Measurements from ENCODE around the gene PHACTR2.
"Not testable (repeated sequence)": the region's sequence is repeated elsewhere in the genome, so short reads cannot be mapped to it uniquely, and the experiment has no call there.

PHACTR2 gene

GRCh38 chr6:143652841-143653331, 24.9 kb upstream of the PHACTR2 start:
- H3K9me3 ChIP-seq (ENCODE audit: low read length), result peaks cover 7% of the 10 kb centered on the region
- H3K9ac ChIP-seq (ENCODE audit: low read length), result no peak overlapping the region
- no peaks in the 10 kb centered on the region for H3K36me3 ChIP-seq (ENCODE audit: insufficient read depth, low read length)
- no peak overlapping the region for H3K27ac ChIP-seq (ENCODE audit: low read depth, low read length)
- H3K27me3 ChIP-seq (ENCODE audit: control insufficient read depth in 1 of 2, insufficient read depth in 2 of 2, low read length in 2 of 2), result no peaks in the 10 kb centered on the region
- H3K4me3 ChIP-seq (ENCODE audit: low read depth in 1 of 2, low read length in 2 of 2), result no peak overlapping the region
- H3K4me1 ChIP-seq (ENCODE audit: insufficient read depth, low read length), result no peaks in the 10 kb centered on the region

- no peaks in the 10 kb centered on the region for H3K36me3 ChIP-seq (ENCODE audit: insufficient read depth, low read length)
- no peaks in the 10 kb centered on the region for H3K4me1 ChIP-seq (ENCODE audit: insufficient read depth, low read length)
- no peak overlapping the region for H3K27ac ChIP-seq (ENCODE audit: low read depth, low read length)
- no peak overlapping the region for H3K9ac ChIP-seq (ENCODE audit: low read length)
- H3K27me3 ChIP-seq (ENCODE audit: control insufficient read depth in 1 of 2, insufficient read depth in 2 of 2, low read length in 2 of 2), result no peaks in the 10 kb centered on the region
- no peak overlapping the region for H3K4me3 ChIP-seq (ENCODE audit: low read depth in 1 of 2, low read length in 2 of 2)
- peaks cover 7% of the 10 kb centered on the region for H3K9me3 ChIP-seq (ENCODE audit: low read length)
Measured at GRCh38 chr6:143655541-143655940, 22.2 kb upstream of the PHACTR2 start.

GRCh38 chr6:143656026-143656425, 21.7 kb upstream of the PHACTR2 start:
- Histone ChIP-seq H3K27me3 (ENCODE audit: control insufficient read depth in 1 of 2, insufficient read depth in 2 of 2, low read length in 2 of 2) (no peaks in the 10 kb centered on the region), H3K36me3 (ENCODE audit: insufficient read depth, low read length) (no peaks in the 10 kb centered on the region), H3K9me3 (ENCODE audit: low read length) (peaks cover 7% of the 10 kb centered on the region), H3K27ac (ENCODE audit: low read depth, low read length) (no peak overlapping the region), H3K4me1 (ENCODE audit: insufficient read depth, low read length) (no peaks in the 10 kb centered on the region), H3K9ac (ENCODE audit: low read length) (no peak overlapping the region), H3K4me3 (ENCODE audit: low read depth in 1 of 2, low read length in 2 of 2) (no peak overlapping the region)

- H3K36me3 ChIP-seq (ENCODE audit: insufficient read depth, low read length), result no peaks in the 10 kb centered on the region
- H3K4me3 ChIP-seq (ENCODE audit: low read depth in 1 of 2, low read length in 2 of 2), result no peak overlapping the region
- no peak overlapping the region for H3K9ac ChIP-seq (ENCODE audit: low read length)
- no peak overlapping the region for H3K27ac ChIP-seq (ENCODE audit: low read depth, low read length)
- H3K27me3 ChIP-seq (ENCODE audit: control insufficient read depth in 1 of 2, insufficient read depth in 2 of 2, low read length in 2 of 2), result no peaks in the 10 kb centered on the region
- H3K4me1 ChIP-seq (ENCODE audit: insufficient read depth, low read length), result no peaks in the 10 kb centered on the region
- peaks cover 7% of the 10 kb centered on the region for H3K9me3 ChIP-seq (ENCODE audit: low read length)
Measured at GRCh38 chr6:143657809-143658208, 20.0 kb upstream of the PHACTR2 start.

GRCh38 chr6:143660170-143660569, 17.6 kb upstream of the PHACTR2 start:
- not testable (repeated sequence) for H3K9me3 ChIP-seq (ENCODE audit: low read length); H3K4me1 ChIP-seq (ENCODE audit: insufficient read depth, low read length); H3K4me3 ChIP-seq (ENCODE audit: low read depth in 1 of 2, low read length in 2 of 2); H3K27ac ChIP-seq (ENCODE audit: low read depth, low read length); H3K36me3 ChIP-seq (ENCODE audit: insufficient read depth, low read length); H3K9ac ChIP-seq (ENCODE audit: low read length); H3K27me3 ChIP-seq (ENCODE audit: control insufficient read depth in 1 of 2, insufficient read depth in 2 of 2, low read length in 2 of 2)

GRCh38 chr6:143664171-143664570, 13.6 kb upstream of the PHACTR2 start:
- H3K36me3 ChIP-seq (ENCODE audit: insufficient read depth, low read length), result no peaks in the 10 kb centered on the region
- H3K4me3 ChIP-seq (ENCODE audit: low read depth in 1 of 2, low read length in 2 of 2), result no peak overlapping the region
- H3K9me3 ChIP-seq (ENCODE audit: low read length), result no peaks in the 10 kb centered on the region
- no peaks in the 10 kb centered on the region for H3K4me1 ChIP-seq (ENCODE audit: insufficient read depth, low read length)
- H3K27me3 ChIP-seq (ENCODE audit: control insufficient read depth in 1 of 2, insufficient read depth in 2 of 2, low read length in 2 of 2), result no peaks in the 10 kb centered on the region
- no peak overlapping the region for H3K9ac ChIP-seq (ENCODE audit: low read length)
- H3K27ac ChIP-seq (ENCODE audit: low read depth, low read length), result no peak overlapping the region

GRCh38 chr6:143666007-143666406, 11.8 kb upstream of the PHACTR2 start:
- H3K4me3 ChIP-seq (ENCODE audit: low read depth in 1 of 2, low read length in 2 of 2); H3K27ac ChIP-seq (ENCODE audit: low read depth, low read length); H3K9me3 ChIP-seq (ENCODE audit: low read length); H3K4me1 ChIP-seq (ENCODE audit: insufficient read depth, low read length); H3K27me3 ChIP-seq (ENCODE audit: control insufficient read depth in 1 of 2, insufficient read depth in 2 of 2, low read length in 2 of 2); H3K36me3 ChIP-seq (ENCODE audit: insufficient read depth, low read length); H3K9ac ChIP-seq (ENCODE audit: low read length): not testable (repeated sequence)

- H3K9ac ChIP-seq (ENCODE audit: low read length), result not testable (repeated sequence)
Measured at GRCh38 chr6:143669483-143669882, 8.3 kb upstream of the PHACTR2 start.

GRCh38 chr6:143673669-143674068, 4.1 kb upstream of the PHACTR2 start:
- Histone ChIP-seq H3K9ac (ENCODE audit: low read length) (no peak overlapping the region), H3K4me3 (ENCODE audit: low read depth in 1 of 2, low read length in 2 of 2) (no peak overlapping the region), H3K4me1 (ENCODE audit: insufficient read depth, low read length) (no peaks in the 10 kb centered on the region), H3K27me3 (ENCODE audit: control insufficient read depth in 1 of 2, insufficient read depth in 2 of 2, low read length in 2 of 2) (no peaks in the 10 kb centered on the region), H3K36me3 (ENCODE audit: insufficient read depth, low read length) (no peaks in the 10 kb centered on the region), H3K27ac (ENCODE audit: low read depth, low read length) (no peak overlapping the region), H3K9me3 (ENCODE audit: low read length) (no peaks in the 10 kb centered on the region)

More at GRCh38 chr6:143669483-143669882, 8.3 kb upstream of the PHACTR2 start:
- H3K36me3 ChIP-seq (ENCODE audit: insufficient read depth, low read length); H3K9me3 ChIP-seq (ENCODE audit: low read length); H3K27ac ChIP-seq (ENCODE audit: low read depth, low read length); H3K4me1 ChIP-seq (ENCODE audit: insufficient read depth, low read length); H3K27me3 ChIP-seq (ENCODE audit: control insufficient read depth in 1 of 2, insufficient read depth in 2 of 2, low read length in 2 of 2); H3K4me3 ChIP-seq (ENCODE audit: low read depth in 1 of 2, low read length in 2 of 2): not testable (repeated sequence)

- Histone ChIP-seq H3K4me1 (ENCODE audit: insufficient read depth, low read length) (no peaks in the 10 kb centered on the region), H3K27me3 (ENCODE audit: control insufficient read depth in 1 of 2, insufficient read depth in 2 of 2, low read length in 2 of 2) (no peaks in the 10 kb centered on the region), H3K9me3 (ENCODE audit: low read length) (no peaks in the 10 kb centered on the region), H3K36me3 (ENCODE audit: insufficient read depth, low read length) (no peaks in the 10 kb centered on the region), H3K4me3 (ENCODE audit: low read depth in 1 of 2, low read length in 2 of 2) (no peak overlapping the region), H3K9ac (ENCODE audit: low read length) (no peak overlapping the region), H3K27ac (ENCODE audit: low read depth, low read length) (no peak overlapping the region)
Measured at GRCh38 chr6:143674483-143675381, 3.0 kb upstream of the PHACTR2 start.

- no peak overlapping the region for H3K27ac ChIP-seq (ENCODE audit: low read depth, low read length)
- no peak overlapping the region for H3K9ac ChIP-seq (ENCODE audit: low read length)
- no peak overlapping the region for H3K4me3 ChIP-seq (ENCODE audit: low read depth in 1 of 2, low read length in 2 of 2)
- H3K4me1 ChIP-seq (ENCODE audit: insufficient read depth, low read length), result no peaks in the 10 kb centered on the region
- no peaks in the 10 kb centered on the region for H3K36me3 ChIP-seq (ENCODE audit: insufficient read depth, low read length)
- no peaks in the 10 kb centered on the region for H3K27me3 ChIP-seq (ENCODE audit: control insufficient read depth in 1 of 2, insufficient read depth in 2 of 2, low read length in 2 of 2)
- no peaks in the 10 kb centered on the region for H3K9me3 ChIP-seq (ENCODE audit: low read length)
Measured at GRCh38 chr6:143675382-143675900, 2.3 kb upstream of the PHACTR2 start.

GRCh38 chr6:143675946-143676345, 1.8 kb upstream of the PHACTR2 start:
- no peak overlapping the region for H3K27ac ChIP-seq (ENCODE audit: low read depth, low read length)
- H3K9ac ChIP-seq (ENCODE audit: low read length), result no peak overlapping the region
- no peaks in the 10 kb centered on the region for H3K27me3 ChIP-seq (ENCODE audit: control insufficient read depth in 1 of 2, insufficient read depth in 2 of 2, low read length in 2 of 2)
- H3K4me1 ChIP-seq (ENCODE audit: insufficient read depth, low read length), result no peaks in the 10 kb centered on the region
- no peaks in the 10 kb centered on the region for H3K9me3 ChIP-seq (ENCODE audit: low read length)
- no peak overlapping the region for H3K4me3 ChIP-seq (ENCODE audit: low read depth in 1 of 2, low read length in 2 of 2)
- no peaks in the 10 kb centered on the region for H3K36me3 ChIP-seq (ENCODE audit: insufficient read depth, low read length)
